Measurements from ENCODE around the gene ZNF12.

GRCh38 chr7:6727663-6728062 is 20.9 kb upstream of the ZNF12 start:
- no peak for TF ChIP-seq CTCF (IDR thresholded peaks at IDR 0.05)
- TF ChIP-seq POLR2A (IDR thresholded peaks at IDR 0.05): no peak
